ENCODE results near the gene RNF175.
A peak's percentile ranks its signal among the peaks of the same experiment; 100 is the strongest.

Gene RNF175

DNA sequence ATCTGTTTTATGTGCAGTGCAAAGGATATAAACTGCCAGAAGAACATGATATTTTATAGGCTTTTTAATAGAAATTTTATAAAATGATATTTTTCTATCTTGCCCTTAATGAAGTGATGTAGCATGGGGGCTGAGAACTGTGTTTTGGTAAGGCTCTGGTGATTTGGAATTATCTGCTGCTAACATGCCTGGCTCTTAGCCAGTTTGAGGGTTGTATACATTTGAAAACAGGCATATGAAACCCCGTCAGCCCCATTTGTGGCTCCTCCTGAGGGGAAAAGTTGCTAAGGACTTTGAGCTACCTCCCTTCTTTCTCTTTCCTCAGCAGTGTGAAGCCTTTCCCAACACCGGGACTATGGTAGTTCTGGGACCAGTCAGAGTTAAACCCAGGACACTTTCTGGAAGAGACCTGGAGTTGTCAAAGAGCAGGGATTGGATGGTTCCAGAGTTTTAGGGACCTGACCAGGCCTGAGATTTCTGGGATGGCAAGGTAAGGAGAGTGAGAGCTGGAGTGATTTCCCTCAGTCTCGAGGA, 24.4 kb upstream of the RNF175 start:
- DNase-seq, result no peak

GRCh38 chr4:153782581-153782980, 22.8 kb upstream of the RNF175 start:
- DNase-seq, result no peak

GRCh38 chr4:153781717-153782416, 22.0 kb upstream of the RNF175 start:
- DNase-seq, result no peak

DNA sequence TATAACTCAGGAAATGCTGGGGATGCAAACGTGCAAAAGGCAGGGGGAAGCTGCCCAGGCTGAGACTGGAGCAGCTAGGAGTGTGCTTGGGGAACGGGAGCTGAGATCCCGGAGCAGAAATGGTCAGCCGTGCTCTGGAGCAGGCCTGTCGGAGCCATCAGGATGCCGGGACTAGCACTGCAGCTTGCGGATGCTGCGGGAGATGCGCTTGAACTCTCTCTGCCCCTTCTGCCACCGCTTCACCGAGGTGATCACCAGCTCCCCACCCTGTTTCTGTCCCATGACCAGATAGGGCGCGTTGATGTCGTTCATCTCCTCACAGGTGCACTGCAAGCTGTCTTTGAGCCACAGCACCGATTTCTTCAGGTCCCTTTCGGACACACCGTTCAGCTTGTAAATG, 21.5 kb upstream of the RNF175 start:
- DNase-seq, result no peak

- DNase-seq, result no peak
Observed at GRCh38 chr4:153780876-153781275, 21.1 kb upstream of the RNF175 start.

DNA sequence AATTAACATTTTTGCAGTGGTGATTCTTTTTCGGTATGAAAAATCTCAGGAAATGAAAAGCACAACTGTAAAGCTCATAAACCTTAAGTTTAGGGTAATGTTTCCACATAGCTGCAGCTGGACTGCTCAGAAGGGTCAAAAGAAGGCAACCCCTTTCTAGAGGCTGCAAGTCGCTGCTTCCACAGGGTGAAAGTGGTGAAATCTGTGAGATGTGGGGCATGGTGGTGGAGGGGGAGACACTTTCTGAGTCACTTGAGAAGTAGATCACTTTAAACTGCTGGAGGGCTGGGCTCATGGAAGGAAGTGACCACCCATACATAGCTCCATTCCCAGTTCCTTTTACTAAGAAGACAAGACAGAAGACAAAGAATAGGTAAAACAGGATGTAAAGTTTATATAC, 20.4 kb upstream of the RNF175 start:
- DNase-seq, result no peak

DNA sequence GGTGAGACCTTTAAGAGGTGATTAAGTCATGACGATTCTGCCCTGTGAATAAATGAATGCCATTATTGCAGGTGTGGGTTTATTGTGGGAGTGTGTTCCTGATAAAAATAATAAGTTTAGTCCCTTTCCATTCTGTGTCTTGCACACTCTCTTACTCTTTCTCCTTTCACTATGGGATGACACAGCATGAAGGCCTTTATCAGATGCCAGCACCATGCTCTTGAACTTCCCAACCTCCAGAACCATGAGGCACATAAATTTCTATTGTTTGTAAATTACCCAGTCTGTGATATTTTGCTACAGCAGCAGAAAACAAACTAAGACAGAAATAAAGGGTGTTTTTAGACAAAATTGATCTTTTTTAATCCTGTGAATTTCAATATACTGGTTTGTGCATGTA, 18.6 kb upstream of the RNF175 start:
- DNase-seq, result no peak

- DNase-seq, result no peak
Observed at GRCh38 chr4:153777421-153777820, 17.6 kb upstream of the RNF175 start.

GRCh38 chr4:153776601-153777000, 16.8 kb upstream of the RNF175 start:
- DNase-seq, result no peak

GRCh38 chr4:153773236-153773690, 13.4 kb upstream of the RNF175 start:
- DNase-seq, result no peak

- DNase-seq, result no peak
Observed at GRCh38 chr4:153771046-153771445, 11.2 kb upstream of the RNF175 start.

DNA sequence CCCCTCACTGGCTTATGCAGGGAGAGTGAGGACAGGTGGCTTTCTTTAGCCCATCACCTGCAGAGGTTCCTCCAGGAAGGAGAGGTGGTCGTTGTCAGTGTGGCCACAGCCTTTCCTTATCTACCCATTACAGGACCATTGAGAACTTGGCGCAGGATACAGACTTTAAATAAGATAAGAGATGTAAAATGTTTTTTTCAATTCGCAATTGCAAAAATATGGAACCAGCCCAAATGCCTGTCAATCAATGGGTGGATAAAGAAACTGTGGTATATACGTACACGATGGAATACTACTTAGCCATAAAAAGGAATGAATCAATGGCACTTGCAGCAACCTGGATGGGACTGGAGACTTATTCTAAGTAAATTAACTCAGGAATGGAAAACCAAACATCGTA, 6.9 kb upstream of the RNF175 start:
- DNase-seq, result no peak

DNA sequence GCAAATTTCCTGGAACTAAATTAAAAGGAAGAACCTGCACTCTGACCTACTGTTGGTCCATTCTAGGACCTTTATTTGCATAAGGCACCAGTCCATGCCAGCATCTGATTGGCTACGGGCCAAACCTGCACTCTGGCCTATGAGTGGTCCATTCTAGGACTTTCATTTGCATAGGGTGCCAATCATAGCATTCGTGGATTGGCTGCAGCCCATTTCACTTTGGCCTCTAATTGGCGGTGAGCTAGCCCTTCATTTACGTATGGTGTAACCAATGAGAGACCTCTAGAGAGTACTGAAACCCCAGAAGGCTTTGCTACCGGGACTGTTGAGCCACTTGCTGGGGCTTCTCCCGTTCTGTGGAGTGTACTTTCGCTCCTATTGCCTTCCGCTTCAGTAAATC, 6.1 kb upstream of the RNF175 start:
- DNase-seq, result no peak

GRCh38 chr4:153764601-153765368, 5.0 kb upstream of the RNF175 start:
- DNase-seq, result no peak

DNA sequence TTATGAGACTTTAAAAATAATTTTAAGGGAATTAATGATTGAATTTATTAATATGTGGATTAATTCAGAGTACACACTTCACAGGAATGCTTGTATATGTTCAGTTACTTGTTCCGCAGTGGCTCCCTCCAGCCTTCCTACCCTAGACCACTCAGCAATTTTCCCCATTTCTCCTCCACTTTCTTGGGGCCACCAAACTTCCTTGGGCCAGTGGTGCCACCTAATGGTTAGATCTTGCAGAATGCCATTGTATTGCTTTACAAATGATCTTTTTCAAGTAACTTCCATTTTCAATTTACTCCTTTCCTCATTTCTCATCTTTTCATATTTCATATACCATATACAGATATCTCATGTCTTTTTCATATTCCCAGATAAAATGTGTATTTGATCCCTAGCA, 3.6 kb upstream of the RNF175 start:
- DNase-seq, result no peak

GRCh38 chr4:153758688-153759406, 977 bp downstream of the RNF175 start:
- no peak for DNase-seq

DNA sequence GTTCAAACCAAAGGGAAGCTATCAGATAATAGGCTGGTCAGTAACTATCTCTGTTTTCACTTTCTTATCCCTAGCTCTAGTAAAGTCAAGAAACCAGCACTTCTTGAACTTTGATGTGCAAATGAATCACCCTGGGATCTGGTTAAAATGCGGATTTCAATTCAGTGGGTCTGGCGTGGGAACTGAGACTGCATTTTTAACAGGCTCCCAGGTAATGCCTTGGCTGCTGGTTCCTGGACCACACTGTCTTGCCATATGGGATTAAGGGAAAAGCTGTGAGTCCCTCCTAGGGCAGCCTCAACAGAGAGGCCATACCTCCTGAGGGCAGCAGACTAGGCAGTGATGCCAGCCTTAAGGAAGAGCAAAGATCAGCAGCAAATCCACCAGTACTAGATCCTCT, 1.7 kb downstream of the RNF175 start:
- no peak for DNase-seq

- DNase-seq, result no peak
Observed at GRCh38 chr4:153757407-153757806, 2.4 kb downstream of the RNF175 start.

DNA sequence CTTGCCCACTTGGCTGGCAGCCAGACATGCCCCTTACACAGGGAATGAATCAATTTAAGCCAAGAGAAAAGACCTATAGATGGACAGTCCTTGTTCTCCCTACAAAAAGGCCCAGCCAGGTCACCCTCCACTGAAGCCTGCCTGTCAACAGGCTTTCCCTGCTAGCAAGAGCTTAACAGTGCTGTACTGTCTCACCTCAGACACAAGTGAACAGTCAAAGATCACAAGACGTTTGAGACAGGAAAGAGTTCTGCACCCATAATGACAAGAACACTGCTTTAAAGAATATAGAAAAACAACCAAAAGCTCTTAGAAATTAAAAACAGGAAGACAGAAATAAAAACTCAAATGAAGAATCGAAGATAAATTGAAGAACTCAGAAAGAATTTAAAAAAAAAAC, 4.6 kb downstream of the RNF175 start:
- DNase-seq, result no peak

GRCh38 chr4:153750197-153750817, 9.5 kb downstream of the RNF175 start:
- DNase-seq, result peak; percentile 49

- no peak for DNase-seq
Observed at GRCh38 chr4:153748378-153748777, 11.4 kb downstream of the RNF175 start.

DNA sequence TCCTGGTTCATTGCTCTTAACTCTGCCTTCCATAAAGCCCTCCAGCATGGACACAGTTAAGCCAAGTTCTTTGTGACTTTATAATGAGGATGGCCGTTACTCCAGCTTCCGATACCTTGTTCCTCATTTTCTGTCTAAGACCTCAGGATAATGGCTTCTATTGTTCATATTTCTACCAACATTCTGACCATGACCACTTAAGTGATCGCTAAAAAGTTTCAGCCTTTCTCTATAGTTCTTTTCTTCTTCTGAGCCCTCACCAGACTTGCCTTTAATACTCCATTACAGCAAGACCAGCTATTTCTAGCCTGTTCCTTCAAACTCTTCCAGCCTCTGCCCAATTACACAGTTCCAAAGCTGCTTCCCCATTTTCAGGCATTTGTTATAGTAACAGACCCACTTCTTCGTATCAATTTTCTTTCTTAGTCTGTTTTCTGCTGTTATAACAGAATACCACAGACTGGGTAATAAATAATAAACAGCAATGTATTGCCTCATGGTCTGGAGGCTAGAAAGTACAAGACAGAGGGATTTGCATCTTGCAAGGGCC, 12.3 kb downstream of the RNF175 start:
- DNase-seq, result no peak

DNA sequence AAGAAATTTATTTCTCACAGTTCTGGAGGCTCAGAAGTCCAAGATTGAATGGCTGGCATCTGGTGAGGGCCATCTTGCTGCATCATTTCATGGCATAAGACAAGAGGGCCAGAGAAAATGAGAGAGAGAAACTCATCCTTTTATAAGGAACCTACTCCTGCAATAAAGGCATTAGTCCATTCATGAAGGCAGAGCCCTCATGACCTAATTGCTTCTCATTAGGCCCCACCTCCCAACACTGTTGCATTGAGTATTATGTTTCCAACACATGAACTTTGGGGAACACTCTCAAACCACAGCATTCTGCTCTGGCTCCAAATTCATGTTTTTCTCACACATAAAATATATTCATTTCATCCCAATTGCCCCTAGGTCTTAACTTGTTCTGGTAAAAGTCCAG, 14.2 kb downstream of the RNF175 start:
- no peak for DNase-seq
